Astrocyte (in vitro differentiated cells and primary cell): ENCODE results near the gene DTWD2. TPM values are rescaled to one million over a fixed set of nuclear protein-coding genes. Genes with fewer than 3 reads are reported as not detected.

ENCODE experiments used
- DNase-seq: peaks from one replicate; pipeline ENCODE4 v3.0.0-alpha.2; 2010; ENCODE audit warnings: low read depth
- FAIRE-seq: peaks from 2 replicates; lab custom pipeline; 2011; peaks lifted over from hg19 to GRCh38; lab: Jason Lieb, UNC
- H2AFZ ChIP-seq: 2 replicates; pipeline ENCODE4 v1.6.0; 2012; ENCODE audit warnings: low read depth, low read length, inconsistent platforms
- H3K27ac ChIP-seq: 2 replicates; pipeline ENCODE4 v1.5.1; 2011; ENCODE audit warnings: low read depth, low read length, inconsistent platforms
- H3K27me3 ChIP-seq: 2 replicates; pipeline ENCODE4 v1.6.0; 2011; ENCODE audit warnings: low read length, inconsistent platforms; ENCODE audit not compliant: insufficient read depth
- H3K36me3 ChIP-seq: 2 replicates; pipeline ENCODE4 v1.5.1; 2011; ENCODE audit warnings: low read length, inconsistent platforms; ENCODE audit not compliant: insufficient read depth
- H3K4me1 ChIP-seq: 2 replicates; pipeline ENCODE4 v1.5.1; 2011; ENCODE audit warnings: low read length, inconsistent platforms; ENCODE audit not compliant: insufficient read depth
- H3K4me2 ChIP-seq: 2 replicates; pipeline ENCODE4 v1.6.0; 2012; ENCODE audit warnings: low read length, inconsistent platforms
- H3K4me3 ChIP-seq: 2 replicates; pipeline ENCODE4 v1.5.1; 2011; ENCODE audit warnings: low read depth, mild to moderate bottlenecking, low read length, inconsistent platforms; ENCODE audit not compliant: insufficient read depth
- H3K79me2 ChIP-seq: 2 replicates; pipeline ENCODE4 v1.6.0; 2012; ENCODE audit warnings: mild to moderate bottlenecking, low read length, inconsistent platforms; ENCODE audit not compliant: insufficient read depth
- H3K9ac ChIP-seq: 2 replicates; pipeline ENCODE4 v1.6.0; 2012; ENCODE audit warnings: mild to moderate bottlenecking, low read length, inconsistent platforms
- H3K9me3 ChIP-seq: 2 replicates; pipeline ENCODE4 v1.5.1; 2012; ENCODE audit warnings: low read depth, mild to moderate bottlenecking, low read length, inconsistent platforms; ENCODE audit not compliant: insufficient read depth
- H4K20me1 ChIP-seq: 2 replicates; pipeline ENCODE4 v1.6.0; 2012; ENCODE audit warnings: low read length, inconsistent platforms; ENCODE audit not compliant: insufficient read depth
- H3K27ac Mint-ChIP-seq: one replicate; pipeline ENCODE4 v1.8.0; 2021; ENCODE audit warnings: mild to moderate bottlenecking, mixed read lengths; ENCODE audit not compliant: unreplicated experiment
- H3K27me3 Mint-ChIP-seq: one replicate; pipeline ENCODE4 v1.8.0; 2021; ENCODE audit warnings: low read depth, mixed read lengths; ENCODE audit not compliant: unreplicated experiment
- H3K36me3 Mint-ChIP-seq: one replicate; pipeline ENCODE4 v1.8.0; 2021; ENCODE audit warnings: low read depth, mixed read lengths; ENCODE audit not compliant: unreplicated experiment
- H3K4me1 Mint-ChIP-seq: one replicate; pipeline ENCODE4 v1.8.0; 2021; ENCODE audit warnings: low read depth, mixed read lengths; ENCODE audit not compliant: unreplicated experiment
- H3K4me3 Mint-ChIP-seq: one replicate; pipeline ENCODE4 v1.8.0; 2021; ENCODE audit warnings: mild to moderate bottlenecking, moderate library complexity, mixed read lengths; ENCODE audit not compliant: unreplicated experiment
- H3K9me3 Mint-ChIP-seq: one replicate; pipeline ENCODE4 v1.8.0; 2021; ENCODE audit warnings: mild to moderate bottlenecking, mixed read lengths; ENCODE audit not compliant: unreplicated experiment
- EZH2 ChIP-seq: IDR thresholded peaks from 2 replicates; pipeline ENCODE4 v1.6.1; 2012; ENCODE audit warnings: mild to moderate bottlenecking, low read length, inconsistent platforms; ENCODE audit not compliant: insufficient read depth
- total RNA-seq: library from RNA; stranded (reverse); gene quantifications from 2 replicates; pipeline ENCODE4 v1.2.1, GENCODE V29; 2021
- TF ChIP-seq, protein P1 (sequence below): IDR thresholded peaks from 2 replicates; pipeline ENCODE4 v1.5.1; 2011; ENCODE audit warnings: low read depth, mild to moderate bottlenecking, inconsistent platforms, low read length, moderate library complexity; ENCODE audit not compliant: insufficient read depth

Gene DTWD2
- total RNA-seq, 1 donor from 2014 or later = 4.9 TPM

DNA sequence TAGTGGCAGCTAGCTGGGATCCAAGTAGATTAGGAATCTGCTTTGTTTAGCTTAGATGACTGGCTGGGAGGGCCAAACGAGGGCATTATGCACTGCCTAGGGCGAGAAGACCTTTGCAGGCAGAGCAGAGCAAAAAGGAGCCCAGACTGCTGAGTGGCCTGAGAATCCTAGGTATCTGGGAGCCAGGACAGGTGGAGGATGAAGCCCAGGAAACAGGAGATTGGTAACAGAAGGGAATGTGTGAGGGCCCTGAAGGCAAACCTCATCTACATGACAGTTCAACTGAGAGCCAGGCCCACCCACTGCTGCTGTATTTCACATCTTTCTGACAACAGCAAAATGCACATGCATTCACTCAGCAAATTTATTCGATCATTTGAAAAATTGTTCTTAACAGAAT is 192.3 kb downstream of the DTWD2 start:
- no peak overlapping the region for H2AFZ ChIP-seq
- no peak overlapping the region for H3K27ac ChIP-seq
- no peak overlapping the region for H3K4me3 ChIP-seq
- no peaks in the 10 kb centered on the region for H4K20me1 ChIP-seq
- Mint-ChIP-seq H3K4me3 (no peak overlapping the region), H3K9me3 (peaks cover 2% of the 10 kb centered on the region), H3K27ac (no peak overlapping the region), H3K4me1 (peaks cover 8% of the 10 kb centered on the region), H3K36me3 (no peaks in the 10 kb centered on the region), H3K27me3 (peaks cover 3% of the 10 kb centered on the region)
- no peak overlapping the region for H3K4me2 ChIP-seq
- DNase-seq (no peak), FAIRE-seq (no peak)
- H3K9me3 ChIP-seq = no peaks in the 10 kb centered on the region
- no peaks in the 10 kb centered on the region for H3K79me2 ChIP-seq
- no peak for TF ChIP-seq EZH2
- TF ChIP-seq, protein P1, sequence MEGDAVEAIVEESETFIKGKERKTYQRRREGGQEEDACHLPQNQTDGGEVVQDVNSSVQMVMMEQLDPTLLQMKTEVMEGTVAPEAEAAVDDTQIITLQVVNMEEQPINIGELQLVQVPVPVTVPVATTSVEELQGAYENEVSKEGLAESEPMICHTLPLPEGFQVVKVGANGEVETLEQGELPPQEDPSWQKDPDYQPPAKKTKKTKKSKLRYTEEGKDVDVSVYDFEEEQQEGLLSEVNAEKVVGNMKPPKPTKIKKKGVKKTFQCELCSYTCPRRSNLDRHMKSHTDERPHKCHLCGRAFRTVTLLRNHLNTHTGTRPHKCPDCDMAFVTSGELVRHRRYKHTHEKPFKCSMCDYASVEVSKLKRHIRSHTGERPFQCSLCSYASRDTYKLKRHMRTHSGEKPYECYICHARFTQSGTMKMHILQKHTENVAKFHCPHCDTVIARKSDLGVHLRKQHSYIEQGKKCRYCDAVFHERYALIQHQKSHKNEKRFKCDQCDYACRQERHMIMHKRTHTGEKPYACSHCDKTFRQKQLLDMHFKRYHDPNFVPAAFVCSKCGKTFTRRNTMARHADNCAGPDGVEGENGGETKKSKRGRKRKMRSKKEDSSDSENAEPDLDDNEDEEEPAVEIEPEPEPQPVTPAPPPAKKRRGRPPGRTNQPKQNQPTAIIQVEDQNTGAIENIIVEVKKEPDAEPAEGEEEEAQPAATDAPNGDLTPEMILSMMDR = no peak
- no peaks in the 10 kb centered on the region for H3K27me3 ChIP-seq
- no peaks in the 10 kb centered on the region for H3K36me3 ChIP-seq
- H3K9ac ChIP-seq = no peak overlapping the region
- H3K4me1 ChIP-seq = no peaks in the 10 kb centered on the region

GRCh38 chr5:118794281-118794680 is 194.1 kb downstream of the DTWD2 start:
- TF ChIP-seq, protein P1 = no peak
- TF ChIP-seq EZH2 = no peak
- no peak for DNase-seq
- H3K9me3 ChIP-seq = no peaks in the 10 kb centered on the region
- no peak overlapping the region for H2AFZ ChIP-seq
- no peaks in the 10 kb centered on the region for H3K79me2 ChIP-seq
- no peak overlapping the region for H3K27ac Mint-ChIP-seq
- no peak overlapping the region for H3K4me3 ChIP-seq
- H3K4me2 ChIP-seq = no peak overlapping the region
- H3K4me1 Mint-ChIP-seq = peaks cover 8% of the 10 kb centered on the region
- H3K4me1 ChIP-seq = no peaks in the 10 kb centered on the region
- no peaks in the 10 kb centered on the region for H3K36me3 Mint-ChIP-seq
- peaks cover 3% of the 10 kb centered on the region for H3K27me3 Mint-ChIP-seq
- H3K9ac ChIP-seq = no peak overlapping the region
- H3K27me3 ChIP-seq = no peaks in the 10 kb centered on the region
- no peak for FAIRE-seq
- no peaks in the 10 kb centered on the region for H3K36me3 ChIP-seq
- H3K9me3 Mint-ChIP-seq = peaks cover 2% of the 10 kb centered on the region
- no peak overlapping the region for H3K4me3 Mint-ChIP-seq
- H3K27ac ChIP-seq = no peak overlapping the region
- no peaks in the 10 kb centered on the region for H4K20me1 ChIP-seq

GRCh38 chr5:118793652-118794051 is 194.7 kb downstream of the DTWD2 start:
- TF ChIP-seq EZH2 = no peak
- TF ChIP-seq, protein P1 = no peak
- no peak overlapping the region for H3K4me2 ChIP-seq
- Mint-ChIP-seq H3K27ac (no peak overlapping the region), H3K4me1 (peaks cover 8% of the 10 kb centered on the region), H3K36me3 (no peaks in the 10 kb centered on the region), H3K9me3 (peaks cover 2% of the 10 kb centered on the region), H3K27me3 (peaks cover 3% of the 10 kb centered on the region), H3K4me3 (no peak overlapping the region)
- no peak overlapping the region for H3K27ac ChIP-seq
- H3K79me2 ChIP-seq = no peaks in the 10 kb centered on the region
- FAIRE-seq = no peak
- no peaks in the 10 kb centered on the region for H3K36me3 ChIP-seq
- no peaks in the 10 kb centered on the region for H3K27me3 ChIP-seq
- no peaks in the 10 kb centered on the region for H3K4me1 ChIP-seq
- H3K9ac ChIP-seq = no peak overlapping the region
- H4K20me1 ChIP-seq = no peaks in the 10 kb centered on the region
- no peak overlapping the region for H3K4me3 ChIP-seq
- DNase-seq = no peak
- no peaks in the 10 kb centered on the region for H3K9me3 ChIP-seq
- H2AFZ ChIP-seq = no peak overlapping the region
